Loucy (cell line): ENCODE data around the gene C10orf67.

Source experiments
- H2AFZ ChIP-seq: fragments of 200-600 bp; sonication (generic); 2 replicates; pipeline ENCODE4 v1.6.0; 2016; ENCODE audit warnings: antibody characterized with exemption, mild to moderate bottlenecking, low read length, moderate library complexity
- H3F3A ChIP-seq: fragments of 200-600 bp; 2 replicates; pipeline ENCODE4 v1.6.0; 2016; ENCODE audit warnings: antibody characterized with exemption, low read depth, mild to moderate bottlenecking
- H3K27me3 ChIP-seq: fragments of 200-600 bp; sonication (generic); 2 replicates; pipeline ENCODE4 v1.6.1; 2014; ENCODE audit warnings: low read length, mild to moderate bottlenecking; ENCODE audit not compliant: insufficient read depth, poor library complexity, severe bottlenecking
- H3K36me3 ChIP-seq: fragments of 200-600 bp; sonication (generic); 2 replicates; pipeline ENCODE4 v1.6.1; 2016; ENCODE audit warnings: low read length; ENCODE audit not compliant: insufficient read depth
- H3K4me1 ChIP-seq: fragments of 200-600 bp; sonication (generic); 2 replicates; pipeline ENCODE4 v1.5.1; 2014; ENCODE audit warnings: low read length, mild to moderate bottlenecking; ENCODE audit not compliant: insufficient read depth, poor library complexity, severe bottlenecking
- H3K4me2 ChIP-seq: fragments of 200-600 bp; sonication (generic); 2 replicates; pipeline ENCODE4 v1.6.0; 2014; ENCODE audit warnings: antibody characterized with exemption, low read length, low read depth, mild to moderate bottlenecking; ENCODE audit not compliant: poor library complexity, severe bottlenecking
- H3K4me3 ChIP-seq: fragments of 200-600 bp; sonication (generic); 2 replicates; pipeline ENCODE4 v1.5.1; 2014; ENCODE audit warnings: low read length, mild to moderate bottlenecking, mixed read lengths; ENCODE audit not compliant: poor library complexity, severe bottlenecking
- H3K79me2 ChIP-seq: fragments of 200-600 bp; sonication (generic); 2 replicates; pipeline ENCODE4 v1.6.1; 2014; ENCODE audit warnings: low read length; ENCODE audit not compliant: insufficient read depth
- H3K9ac ChIP-seq: fragments of 200-600 bp; sonication (generic); 2 replicates; pipeline ENCODE4 v1.6.0; 2014; ENCODE audit warnings: mild to moderate bottlenecking, low read depth, low read length, moderate library complexity; ENCODE audit not compliant: poor library complexity, severe bottlenecking
- H3K9me2 ChIP-seq: fragments of 200-600 bp; sonication (generic); replicated peaks from 2 replicates; pipeline ENCODE4 v1.6.1; 2016; ENCODE audit warnings: low read depth, low read length, mixed read lengths
- H3K9me3 ChIP-seq: fragments of 200-600 bp; sonication (generic); 2 replicates; pipeline ENCODE4 v1.6.1; 2014; ENCODE audit warnings: mild to moderate bottlenecking, antibody characterized with exemption, low read length, low read depth; ENCODE audit not compliant: insufficient read depth
- H4K20me1 ChIP-seq: fragments of 200-600 bp; sonication (generic); 2 replicates; pipeline ENCODE4 v1.6.0; 2014; ENCODE audit warnings: antibody characterized with exemption, low read length, mild to moderate bottlenecking; ENCODE audit not compliant: insufficient read depth, poor library complexity, severe bottlenecking
- EZH2phosphoT487 ChIP-seq: fragments of 200-600 bp; IDR thresholded peaks from 2 replicates; pipeline ENCODE4 v1.6.1; 2018; ENCODE audit warnings: antibody characterized with exemption, mild to moderate bottlenecking, moderate library complexity, borderline replicate concordance
- TF ChIP-seq, protein P1 (sequence below): fragments of 200-600 bp; sonication (generic); conservative IDR thresholded peaks from 2 replicates; pipeline ENCODE4 v1.5.1; 2014; ENCODE audit warnings: mild to moderate bottlenecking, antibody characterized with exemption, low read length

Gene C10orf67

DNA sequence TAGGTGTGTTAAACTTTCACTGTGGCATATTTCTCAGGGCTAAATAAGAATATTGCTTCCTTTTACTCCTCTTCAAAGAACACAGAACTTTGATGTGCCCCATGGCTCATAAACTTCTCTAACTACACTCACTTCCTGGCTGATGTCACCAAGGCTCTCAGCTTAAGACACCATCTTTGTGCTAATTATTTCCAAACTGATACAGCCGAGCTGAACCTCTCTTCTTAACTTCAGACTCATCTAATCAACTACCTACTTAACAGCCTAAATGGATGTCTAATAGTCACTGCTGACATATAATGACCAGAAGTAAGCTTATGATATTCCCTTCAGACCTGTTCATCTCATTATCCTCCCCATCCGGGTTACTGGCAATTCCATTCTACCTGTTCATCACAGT lies 3.6 kb downstream of the C10orf67 start:
- Histone ChIP-seq H3K36me3 (no peaks in the 10 kb centered on the region), H3K27me3 (no peaks in the 10 kb centered on the region), H3K9me3 (no peaks in the 10 kb centered on the region), H3K9me2 (no peaks in the 10 kb centered on the region), H3F3A (no peaks in the 10 kb centered on the region), H3K9ac (no peak overlapping the region), H4K20me1 (no peaks in the 10 kb centered on the region), H3K79me2 (no peaks in the 10 kb centered on the region), H2AFZ (no peak overlapping the region), H3K4me2 (peak overlapping the region; percentile 29), H3K4me3 (no peak overlapping the region), H3K4me1 (peaks cover 11% of the 10 kb centered on the region)
- TF ChIP-seq, protein P1, sequence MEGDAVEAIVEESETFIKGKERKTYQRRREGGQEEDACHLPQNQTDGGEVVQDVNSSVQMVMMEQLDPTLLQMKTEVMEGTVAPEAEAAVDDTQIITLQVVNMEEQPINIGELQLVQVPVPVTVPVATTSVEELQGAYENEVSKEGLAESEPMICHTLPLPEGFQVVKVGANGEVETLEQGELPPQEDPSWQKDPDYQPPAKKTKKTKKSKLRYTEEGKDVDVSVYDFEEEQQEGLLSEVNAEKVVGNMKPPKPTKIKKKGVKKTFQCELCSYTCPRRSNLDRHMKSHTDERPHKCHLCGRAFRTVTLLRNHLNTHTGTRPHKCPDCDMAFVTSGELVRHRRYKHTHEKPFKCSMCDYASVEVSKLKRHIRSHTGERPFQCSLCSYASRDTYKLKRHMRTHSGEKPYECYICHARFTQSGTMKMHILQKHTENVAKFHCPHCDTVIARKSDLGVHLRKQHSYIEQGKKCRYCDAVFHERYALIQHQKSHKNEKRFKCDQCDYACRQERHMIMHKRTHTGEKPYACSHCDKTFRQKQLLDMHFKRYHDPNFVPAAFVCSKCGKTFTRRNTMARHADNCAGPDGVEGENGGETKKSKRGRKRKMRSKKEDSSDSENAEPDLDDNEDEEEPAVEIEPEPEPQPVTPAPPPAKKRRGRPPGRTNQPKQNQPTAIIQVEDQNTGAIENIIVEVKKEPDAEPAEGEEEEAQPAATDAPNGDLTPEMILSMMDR: no peak
- no peak for TF ChIP-seq EZH2phosphoT487

DNA sequence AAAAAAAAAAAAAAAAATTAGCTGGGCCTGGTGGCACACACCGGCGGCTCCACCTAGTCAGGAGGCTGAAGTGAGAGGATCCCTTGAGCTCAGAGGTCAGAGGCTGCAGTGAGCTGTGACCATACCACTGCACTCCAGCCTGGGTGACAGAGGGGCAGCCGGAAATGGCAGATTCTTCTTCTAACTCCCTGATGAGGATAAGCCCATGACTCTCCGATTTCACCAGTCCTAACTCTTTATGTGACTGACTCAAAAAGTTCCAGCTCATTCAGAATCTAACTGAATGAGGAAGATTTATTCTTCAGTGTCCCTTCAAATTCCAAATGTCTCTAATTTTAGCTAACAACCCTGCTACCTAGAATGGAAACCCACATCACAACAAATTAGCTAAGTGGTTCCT lies 4.2 kb downstream of the C10orf67 start:
- no peak overlapping the region for H3K9ac ChIP-seq
- H3K79me2 ChIP-seq: no peaks in the 10 kb centered on the region
- H3K36me3 ChIP-seq: no peaks in the 10 kb centered on the region
- H3K9me3 ChIP-seq: no peaks in the 10 kb centered on the region
- no peaks in the 10 kb centered on the region for H3K27me3 ChIP-seq
- TF ChIP-seq EZH2phosphoT487: no peak
- TF ChIP-seq, protein P1: no peak
- no peaks in the 10 kb centered on the region for H3F3A ChIP-seq
- H3K9me2 ChIP-seq: no peaks in the 10 kb centered on the region
- no peak overlapping the region for H3K4me3 ChIP-seq
- peaks cover 11% of the 10 kb centered on the region for H3K4me1 ChIP-seq
- peak overlapping the region; percentile 29 for H3K4me2 ChIP-seq
- H2AFZ ChIP-seq: no peak overlapping the region
- no peaks in the 10 kb centered on the region for H4K20me1 ChIP-seq

DNA sequence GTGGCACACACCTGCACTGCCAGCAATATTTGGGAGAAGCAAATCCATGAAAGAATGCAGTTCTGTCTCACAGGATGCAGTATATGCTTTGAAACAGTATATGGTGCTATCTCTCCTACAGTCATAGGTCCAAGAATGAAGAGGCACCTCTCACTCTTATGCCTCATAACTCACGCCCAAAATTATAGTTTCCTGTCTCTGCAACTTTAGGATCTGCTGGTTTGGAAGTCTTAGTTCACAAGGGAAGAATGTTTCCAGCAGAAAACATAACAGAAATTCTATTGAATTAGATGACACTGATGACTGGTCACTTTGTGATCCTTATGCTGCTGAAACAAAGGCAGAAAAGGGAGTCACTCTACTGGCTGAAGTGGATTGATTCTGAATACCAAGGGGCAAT lies 5.7 kb downstream of the C10orf67 start:
- H3K9ac ChIP-seq: no peak overlapping the region
- H3K79me2 ChIP-seq: no peaks in the 10 kb centered on the region
- H3K9me2 ChIP-seq: no peaks in the 10 kb centered on the region
- H3F3A ChIP-seq: no peaks in the 10 kb centered on the region
- H3K4me2 ChIP-seq: no peak overlapping the region
- H3K27me3 ChIP-seq: no peaks in the 10 kb centered on the region
- TF ChIP-seq, protein P1: no peak
- no peak for TF ChIP-seq EZH2phosphoT487
- no peak overlapping the region for H2AFZ ChIP-seq
- H3K4me1 ChIP-seq: peaks cover 11% of the 10 kb centered on the region
- no peaks in the 10 kb centered on the region for H4K20me1 ChIP-seq
- H3K36me3 ChIP-seq: no peaks in the 10 kb centered on the region
- no peaks in the 10 kb centered on the region for H3K9me3 ChIP-seq
- H3K4me3 ChIP-seq: no peak overlapping the region
